ENCODE measurements around the gene SATB2.
A peak's percentile ranks its signal among the peaks of the same experiment; 100 is the strongest.

Gene SATB2

DNA sequence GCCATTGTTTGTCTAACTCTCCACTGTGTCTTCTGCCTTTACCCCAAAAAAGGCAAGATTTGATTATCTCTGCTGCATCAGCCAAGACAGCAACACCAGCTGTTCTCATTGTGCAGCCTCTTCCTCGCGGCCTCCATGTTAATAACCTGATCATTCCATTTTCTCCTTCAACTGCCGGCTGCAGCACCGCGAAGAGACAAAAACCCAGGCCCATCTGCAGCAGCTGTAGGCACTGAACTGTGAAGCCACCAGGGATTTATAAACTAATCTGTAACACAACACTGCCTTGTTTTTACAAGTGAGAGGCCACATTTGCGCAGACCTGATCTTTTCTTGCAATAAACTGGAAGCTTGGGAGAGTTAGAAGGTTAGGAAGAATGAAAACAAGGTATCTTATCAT is 147.8 kb downstream of the SATB2 start:
- ChIA-PET POLR2A (no interaction called here), CTCF (interaction anchor here (0.7 kb wide), 1 partner anchor 87 kb away, joined by 3 read pairs; no protein-coding TSS in a partner anchor)
- Histone ChIP-seq H3K9me3 (ENCODE audit: control insufficient read depth, insufficient read depth, low read depth, low read length) (no peaks in the 10 kb centered on the region), H3K27ac (ENCODE audit: extremely low read depth, low read depth, low read length) (no peak overlapping the region), H3K36me3 (ENCODE audit: control insufficient read depth in 2 of 2, insufficient read depth in 1 of 2, low read length in 2 of 2) (peaks cover 6 to 72% of the 10 kb centered on the region in 2 experiments; a peak in 2 of 3 replicates), H3K4me3 (ENCODE audit: low read depth, low read length) (no peak overlapping the region), H3K4me1 (ENCODE audit: control insufficient read depth, insufficient read depth, low read length) (peaks cover 2% of the 10 kb centered on the region; the same call in 1 of the 2 replicates)
- TF ChIP-seq, protein P1, sequence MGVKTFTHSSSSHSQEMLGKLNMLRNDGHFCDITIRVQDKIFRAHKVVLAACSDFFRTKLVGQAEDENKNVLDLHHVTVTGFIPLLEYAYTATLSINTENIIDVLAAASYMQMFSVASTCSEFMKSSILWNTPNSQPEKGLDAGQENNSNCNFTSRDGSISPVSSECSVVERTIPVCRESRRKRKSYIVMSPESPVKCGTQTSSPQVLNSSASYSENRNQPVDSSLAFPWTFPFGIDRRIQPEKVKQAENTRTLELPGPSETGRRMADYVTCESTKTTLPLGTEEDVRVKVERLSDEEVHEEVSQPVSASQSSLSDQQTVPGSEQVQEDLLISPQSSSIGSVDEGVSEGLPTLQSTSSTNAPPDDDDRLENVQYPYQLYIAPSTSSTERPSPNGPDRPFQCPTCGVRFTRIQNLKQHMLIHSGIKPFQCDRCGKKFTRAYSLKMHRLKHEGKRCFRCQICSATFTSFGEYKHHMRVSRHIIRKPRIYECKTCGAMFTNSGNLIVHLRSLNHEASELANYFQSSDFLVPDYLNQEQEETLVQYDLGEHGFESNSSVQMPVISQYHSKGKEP (tag by site-specific recombination; IDR thresholded peaks at IDR 0.05), result peak; percentile 52; the same call in 1 of the 2 replicates
- TF ChIP-seq ZFP69B (tag by site-specific recombination; IDR thresholded peaks at IDR 0.05) (no peak), ZNF248 (tag by site-specific recombination; IDR thresholded peaks at IDR 0.05) (no peak), ZEB2 (tag by site-specific recombination; IDR thresholded peaks at IDR 0.05) (no peak), ZBTB49 (tag by site-specific recombination; IDR thresholded peaks at IDR 0.05; ENCODE audit: low read depth) (no peak), ZNF10 (tag by site-specific recombination; IDR thresholded peaks at IDR 0.05) (no peak)
- TF ChIP-seq, protein P2, sequence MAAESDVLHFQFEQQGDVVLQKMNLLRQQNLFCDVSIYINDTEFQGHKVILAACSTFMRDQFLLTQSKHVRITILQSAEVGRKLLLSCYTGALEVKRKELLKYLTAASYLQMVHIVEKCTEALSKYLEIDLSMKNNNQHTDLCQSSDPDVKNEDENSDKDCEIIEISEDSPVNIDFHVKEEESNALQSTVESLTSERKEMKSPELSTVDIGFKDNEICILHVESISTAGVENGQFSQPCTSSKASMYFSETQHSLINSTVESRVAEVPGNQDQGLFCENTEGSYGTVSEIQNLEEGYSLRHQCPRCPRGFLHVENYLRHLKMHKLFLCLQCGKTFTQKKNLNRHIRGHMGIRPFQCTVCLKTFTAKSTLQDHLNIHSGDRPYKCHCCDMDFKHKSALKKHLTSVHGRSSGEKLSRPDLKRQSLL (tag by site-specific recombination; IDR thresholded peaks at IDR 0.05), result no peak
- TF ChIP-seq, protein P3, sequence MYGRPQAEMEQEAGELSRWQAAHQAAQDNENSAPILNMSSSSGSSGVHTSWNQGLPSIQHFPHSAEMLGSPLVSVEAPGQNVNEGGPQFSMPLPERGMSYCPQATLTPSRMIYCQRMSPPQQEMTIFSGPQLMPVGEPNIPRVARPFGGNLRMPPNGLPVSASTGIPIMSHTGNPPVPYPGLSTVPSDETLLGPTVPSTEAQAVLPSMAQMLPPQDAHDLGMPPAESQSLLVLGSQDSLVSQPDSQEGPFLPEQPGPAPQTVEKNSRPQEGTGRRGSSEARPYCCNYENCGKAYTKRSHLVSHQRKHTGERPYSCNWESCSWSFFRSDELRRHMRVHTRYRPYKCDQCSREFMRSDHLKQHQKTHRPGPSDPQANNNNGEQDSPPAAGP (tag by site-specific recombination; IDR thresholded peaks at IDR 0.05), result no peak

GRCh38 chr2:199309411-199309810 is 148.3 kb downstream of the SATB2 start:
- Histone ChIP-seq H3K36me3 (ENCODE audit: control insufficient read depth in 2 of 2, insufficient read depth in 1 of 2, low read length in 2 of 2) (peaks cover 3 to 76% of the 10 kb centered on the region in 2 experiments; a peak in 2 of 3 replicates), H3K4me3 (ENCODE audit: low read depth, low read length) (no peak overlapping the region), H3K9me3 (ENCODE audit: control insufficient read depth, insufficient read depth, low read depth, low read length) (no peaks in the 10 kb centered on the region), H3K4me1 (ENCODE audit: control insufficient read depth, insufficient read depth, low read length) (peaks cover 2% of the 10 kb centered on the region; the same call in 1 of the 2 replicates), H3K27ac (ENCODE audit: extremely low read depth, low read depth, low read length) (no peak overlapping the region)
- ChIA-PET POLR2A (no interaction called here), CTCF (interaction anchor here (0.7 kb wide), 1 partner anchor 995 kb away, joined by 3 read pairs; no protein-coding TSS in a partner anchor)
- TF ChIP-seq ZBTB26 (tag by site-specific recombination; optimal IDR thresholded peaks at IDR 0.05) (no peak), ZNF214 (tag by site-specific recombination; IDR thresholded peaks at IDR 0.05; ENCODE audit: borderline replicate concordance) (no peak), ZNF514 (tag by site-specific recombination; IDR thresholded peaks at IDR 0.05) (no peak), OSR2 (tag by site-specific recombination; IDR thresholded peaks at IDR 0.05) (no peak), ZNF76 (tag by site-specific recombination; IDR thresholded peaks at IDR 0.05; ENCODE audit: borderline replicate concordance, low read depth) (no peak), INSM2 (tag by site-specific recombination; IDR thresholded peaks at IDR 0.05) (no peak), ZNF623 (tag by site-specific recombination; IDR thresholded peaks at IDR 0.05) (no peak), ZNF747 (tag by site-specific recombination; IDR thresholded peaks at IDR 0.05) (no peak), PRDM6 (tag by site-specific recombination; IDR thresholded peaks at IDR 0.05) (no peak), ZFHX2 (tag by site-specific recombination; conservative IDR thresholded peaks at IDR 0.05) (no peak), SCRT2 (tag by site-specific recombination; IDR thresholded peaks at IDR 0.05) (no peak), ZNF768 (tag by site-specific recombination; IDR thresholded peaks at IDR 0.05) (no peak), ZNF362 (tag by site-specific recombination; IDR thresholded peaks at IDR 0.05) (no peak)

All from HEK293 (cell line).